GM23338 (cell line): ENCODE results near the gene RNF215.

Source experiments
- EZH2 ChIP-seq: fragments of 200-600 bp; sonication (generic); IDR thresholded peaks from one replicate; pipeline ENCODE4 v1.8.0; 2017; ENCODE audit warnings: antibody characterized with exemption, mild to moderate bottlenecking, low read depth; ENCODE audit not compliant: unreplicated experiment
- EZH2phosphoT487 ChIP-seq: fragments of 200-600 bp; sonication (generic); IDR thresholded peaks from one replicate; pipeline ENCODE4 v1.8.1; 2018; ENCODE audit warnings: antibody characterized with exemption; ENCODE audit not compliant: unreplicated experiment
- POLR2AphosphoS5 ChIP-seq: IDR thresholded peaks from 2 replicates; pipeline ENCODE4 v1.6.1; 2016; ENCODE audit warnings: antibody characterized with exemption, low read depth
- ZNF114 ChIP-seq: fragments of 250-450 bp; sonication (Bioruptor Pico); IDR thresholded peaks from 2 replicates; pipeline ENCODE4 v1.5.0; 2020; ENCODE audit warnings: mild to moderate bottlenecking, moderate library complexity
- ZNF331 ChIP-seq: fragments of 250-450 bp; sonication (Bioruptor Pico); IDR thresholded peaks from 2 replicates; pipeline ENCODE4 v1.5.0; 2020; ENCODE audit warnings: low read depth, mild to moderate bottlenecking, moderate library complexity
- TF ChIP-seq, protein P1 (sequence below), 2 experiments: fragments of 200-600 bp in 1 of 2; sonication (generic) in 1 of 2; conservative IDR thresholded peaks; 2 replicates each; pipeline versions ENCODE4 v1.5.1 to v1.6.1; 2016 to 2017; ENCODE audit warnings: antibody characterized with exemption in 2 of 2, low read depth in 2 of 2, mild to moderate bottlenecking in 2 of 2, moderate library complexity in 1 of 2

- TF ChIP-seq, protein P1, sequence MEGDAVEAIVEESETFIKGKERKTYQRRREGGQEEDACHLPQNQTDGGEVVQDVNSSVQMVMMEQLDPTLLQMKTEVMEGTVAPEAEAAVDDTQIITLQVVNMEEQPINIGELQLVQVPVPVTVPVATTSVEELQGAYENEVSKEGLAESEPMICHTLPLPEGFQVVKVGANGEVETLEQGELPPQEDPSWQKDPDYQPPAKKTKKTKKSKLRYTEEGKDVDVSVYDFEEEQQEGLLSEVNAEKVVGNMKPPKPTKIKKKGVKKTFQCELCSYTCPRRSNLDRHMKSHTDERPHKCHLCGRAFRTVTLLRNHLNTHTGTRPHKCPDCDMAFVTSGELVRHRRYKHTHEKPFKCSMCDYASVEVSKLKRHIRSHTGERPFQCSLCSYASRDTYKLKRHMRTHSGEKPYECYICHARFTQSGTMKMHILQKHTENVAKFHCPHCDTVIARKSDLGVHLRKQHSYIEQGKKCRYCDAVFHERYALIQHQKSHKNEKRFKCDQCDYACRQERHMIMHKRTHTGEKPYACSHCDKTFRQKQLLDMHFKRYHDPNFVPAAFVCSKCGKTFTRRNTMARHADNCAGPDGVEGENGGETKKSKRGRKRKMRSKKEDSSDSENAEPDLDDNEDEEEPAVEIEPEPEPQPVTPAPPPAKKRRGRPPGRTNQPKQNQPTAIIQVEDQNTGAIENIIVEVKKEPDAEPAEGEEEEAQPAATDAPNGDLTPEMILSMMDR (conservative IDR thresholded peaks at IDR 0.05; ENCODE audit: low read depth in 2 of 2): no peak
- TF ChIP-seq ZNF331 (CRISPR knock-in tag) (no peak), POLR2AphosphoS5 (no peak), ZNF114 (CRISPR knock-in tag) (no peak), EZH2 (no peak), EZH2phosphoT487 (no peak)
Observed at GRCh38 chr22:30393885-30394284, 6.7 kb upstream of the RNF215 start.
